Putamen (tissue), 1 donor: Measurements from ENCODE around the gene TJP2.

Experiments
- DNase-seq: peaks from one replicate; pipeline ENCODE4 v3.0.0-alpha.2; 2016; ENCODE audit warnings: low spot score

TJP2 gene

GRCh38 chr9:69173891-69174615, at the start of gene TJP2:
TJP2 (plus strand) TSS chr9:69174277; CDS start chr9:69174373, 96 bp downstream.
- peak; percentile 70 for DNase-seq

DNA sequence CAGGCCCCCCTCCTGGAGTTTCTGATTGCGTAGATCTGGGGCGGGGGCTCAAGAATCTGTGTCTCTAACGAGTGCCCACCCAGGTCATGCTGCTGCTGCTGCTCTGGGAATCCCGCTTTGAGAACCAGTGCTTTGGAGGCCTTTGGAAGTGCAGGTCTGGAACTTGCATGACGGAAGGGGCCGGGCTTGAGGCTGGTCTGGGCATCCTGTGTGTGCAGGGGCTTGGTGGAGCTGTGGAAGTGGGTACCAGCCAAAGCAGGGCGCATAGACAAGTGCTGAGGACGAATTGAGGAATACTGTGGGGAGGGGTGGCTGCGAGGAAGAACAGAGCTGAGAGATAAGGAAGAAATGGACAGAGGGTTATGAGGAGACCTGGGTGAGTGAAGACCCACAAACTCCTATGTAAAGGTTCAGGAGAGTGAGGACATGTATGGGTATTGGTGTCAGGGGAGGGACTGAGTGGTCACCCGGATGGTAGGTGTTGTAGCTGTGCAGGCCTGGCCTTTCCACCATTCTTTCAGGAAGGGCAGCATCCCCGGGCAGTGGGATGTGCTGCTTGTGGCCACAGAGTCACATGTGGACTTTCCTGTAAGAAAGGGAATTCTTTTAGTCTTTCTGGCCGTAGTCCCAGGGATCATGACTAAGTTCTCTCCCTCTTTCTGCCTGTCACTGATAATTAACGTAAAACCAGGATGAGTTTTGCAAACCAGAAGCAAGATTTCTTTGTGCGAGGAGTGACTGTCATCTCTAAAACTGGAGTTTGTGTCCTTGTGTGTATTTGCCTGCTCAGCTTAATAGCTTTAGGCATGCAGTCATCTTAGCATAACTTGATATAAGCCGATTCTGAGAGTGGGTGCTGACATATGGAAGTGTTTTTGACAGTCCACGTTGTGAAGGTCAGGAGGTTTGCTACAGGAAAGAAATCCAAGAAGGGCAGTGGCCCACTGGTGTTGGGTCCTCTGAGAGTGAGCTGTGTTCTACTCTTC, 43.3 kb upstream of the TJP2 start:
- no peak for DNase-seq

- DNase-seq, result no peak
These were observed 42.4 kb upstream of the TJP2 start for GRCh38 chr9:69131682-69132081.

- DNase-seq, result no peak
These were observed 41.7 kb upstream of the TJP2 start for GRCh38 chr9:69132361-69132760.

GRCh38 chr9:69134412-69134811, 39.7 kb upstream of the TJP2 start:
- no peak for DNase-seq

- DNase-seq, result no peak
These were observed 37.9 kb upstream of the TJP2 start for GRCh38 chr9:69136185-69136584.

DNA sequence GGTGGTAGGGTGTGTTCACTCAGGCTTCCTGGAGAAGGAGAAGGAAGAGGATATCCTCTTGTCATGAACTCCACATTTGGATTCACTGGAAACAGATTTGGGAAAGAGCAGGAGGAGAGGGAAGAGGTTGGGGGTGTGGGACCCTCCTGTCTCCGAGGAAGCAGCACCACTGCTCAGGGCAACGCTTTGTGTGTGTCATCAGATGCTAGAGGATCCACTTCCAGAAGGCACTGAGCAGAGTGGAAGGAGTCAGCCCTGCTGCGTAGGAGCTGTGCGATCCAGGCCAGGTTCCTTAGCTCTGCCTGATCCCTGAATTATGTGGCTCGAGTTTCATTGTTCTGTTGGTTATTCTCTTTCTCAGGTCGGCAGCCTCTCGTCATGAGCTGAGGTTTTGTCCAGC, 37.3 kb upstream of the TJP2 start:
- DNase-seq, result no peak

GRCh38 chr9:69137311-69137710, 36.8 kb upstream of the TJP2 start:
- no peak for DNase-seq

- no peak for DNase-seq
These were observed 34.5 kb upstream of the TJP2 start for GRCh38 chr9:69139596-69139995.

- no peak for DNase-seq
These were observed 33.8 kb upstream of the TJP2 start for GRCh38 chr9:69140123-69140735.

DNA sequence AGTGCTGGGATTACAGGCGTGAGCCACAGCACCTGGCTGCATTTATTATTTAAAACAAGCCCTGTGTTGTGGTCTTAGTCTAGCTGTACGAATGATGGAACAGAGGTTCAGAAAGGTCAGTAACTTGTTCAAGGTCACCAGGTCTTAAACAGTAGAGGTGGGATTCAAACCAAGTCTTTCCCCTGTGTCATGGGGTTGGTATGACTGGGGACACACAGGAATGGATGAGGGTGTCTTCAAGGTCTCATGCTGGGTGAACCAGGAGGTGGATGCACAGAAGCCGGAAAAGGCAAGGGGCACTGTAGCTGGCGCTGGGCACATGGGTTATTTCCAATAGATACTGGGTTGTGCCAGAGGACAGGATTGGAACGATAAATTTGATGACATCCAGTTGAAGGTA, 32.2 kb upstream of the TJP2 start:
- no peak for DNase-seq

DNA sequence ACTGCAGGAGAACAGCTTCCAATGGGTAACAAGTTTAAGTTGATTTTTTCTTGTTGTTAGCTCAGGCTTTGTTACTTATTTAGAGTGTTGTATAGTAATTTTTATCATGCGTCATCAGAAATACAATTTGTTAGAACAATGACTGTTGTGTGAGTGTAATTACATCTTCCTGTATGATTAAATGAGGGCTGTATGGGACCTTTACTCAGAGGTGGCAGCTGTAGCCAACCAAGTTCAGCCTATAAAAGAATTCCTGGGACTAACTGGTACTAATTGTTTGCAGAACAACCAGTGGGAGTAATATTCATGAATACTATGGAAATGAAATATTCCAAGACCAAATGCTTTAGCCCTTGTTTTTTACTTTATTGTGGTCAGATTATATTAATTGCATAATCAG, 30.8 kb upstream of the TJP2 start:
- DNase-seq, result no peak

DNA sequence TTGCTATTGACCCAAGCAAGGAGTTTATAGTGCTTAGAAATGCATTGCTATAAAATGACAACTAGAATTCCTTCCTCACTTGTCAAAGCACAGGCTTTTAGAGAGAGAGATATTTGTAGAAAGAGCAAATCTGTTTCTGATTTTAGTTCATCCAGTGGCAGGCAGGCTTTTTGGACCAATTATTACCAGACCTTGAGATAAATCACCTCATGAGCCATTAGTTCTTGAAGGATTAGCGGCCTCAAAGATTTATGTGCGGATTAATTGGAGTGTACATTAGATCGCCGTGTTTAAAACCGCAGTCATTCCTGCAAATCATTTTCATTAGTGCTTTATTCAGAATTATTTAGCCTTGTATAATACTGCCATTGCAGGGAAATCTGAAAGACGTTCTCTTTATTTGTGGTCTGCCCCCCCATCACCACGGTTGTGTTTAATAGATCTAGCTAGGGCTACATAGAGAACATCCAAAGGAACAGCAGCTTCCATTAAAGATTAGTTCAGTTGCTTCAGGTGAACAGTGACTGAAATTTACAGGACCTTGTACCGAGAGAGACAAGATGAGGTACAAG, 28.8 kb upstream of the TJP2 start:
- DNase-seq, result no peak

GRCh38 chr9:69147041-69147834, 26.8 kb upstream of the TJP2 start:
- no peak for DNase-seq

DNA sequence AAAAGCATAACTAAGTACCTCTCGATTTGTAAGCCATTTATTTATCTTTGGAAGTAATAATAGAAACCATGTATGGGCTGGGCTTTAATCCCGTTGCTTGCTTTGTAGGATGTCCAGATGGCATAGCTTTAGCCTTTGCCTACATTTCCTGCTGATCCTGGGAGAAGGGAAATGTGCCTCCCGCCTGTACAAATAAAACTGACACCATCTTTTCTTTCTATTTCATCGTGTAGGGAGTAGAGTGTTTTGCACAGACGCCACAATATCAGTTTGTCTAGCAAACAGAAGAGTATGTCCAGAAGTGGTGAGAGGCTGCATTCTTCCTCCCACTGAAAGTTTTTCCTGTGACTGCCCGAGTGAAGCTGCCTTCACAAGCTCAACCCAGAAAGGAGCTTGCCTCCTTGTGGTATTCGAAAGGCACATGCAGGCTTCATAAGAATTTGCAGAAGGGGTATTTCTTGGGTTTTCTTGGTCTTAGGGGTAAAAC, 24.7 kb upstream of the TJP2 start:
- DNase-seq, result peak; percentile 23

GRCh38 chr9:69151506-69151905, 22.6 kb upstream of the TJP2 start:
- DNase-seq, result no peak

GRCh38 chr9:69153707-69154521, 20.2 kb upstream of the TJP2 start:
- DNase-seq, result no peak

DNA sequence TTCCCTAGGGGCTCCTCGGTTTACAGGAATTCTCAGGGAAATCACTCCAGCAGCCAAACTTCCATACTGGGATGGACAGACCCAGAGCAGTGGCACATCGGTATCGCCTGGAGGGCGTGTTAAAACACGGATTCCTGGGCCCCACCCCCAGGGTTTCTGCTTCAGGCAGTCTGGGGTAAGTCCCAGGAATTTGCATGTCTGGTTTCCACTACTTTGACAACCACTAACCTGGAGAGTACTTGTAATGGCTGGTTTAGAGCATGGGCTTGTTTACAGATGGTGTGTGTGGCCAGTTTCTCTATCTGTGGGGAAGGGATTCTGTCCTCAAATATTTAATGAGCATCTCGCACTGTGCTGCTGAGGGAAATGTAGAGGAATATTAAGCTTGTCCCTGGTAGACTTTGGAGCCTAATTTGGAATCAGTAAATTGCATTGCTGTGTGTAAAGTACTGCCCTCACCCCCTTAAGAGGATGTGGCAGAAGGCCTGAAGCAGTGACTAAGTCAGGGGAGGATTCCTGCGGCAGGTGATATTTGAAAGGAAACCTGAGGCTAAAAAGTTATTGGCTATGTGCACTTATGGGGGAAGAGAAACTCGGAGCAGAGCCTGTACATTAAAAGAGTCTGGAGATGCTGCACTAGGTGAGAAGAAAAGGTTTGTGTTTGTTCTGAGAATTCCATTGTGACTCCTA, 18.6 kb upstream of the TJP2 start:
- DNase-seq, result no peak

DNA sequence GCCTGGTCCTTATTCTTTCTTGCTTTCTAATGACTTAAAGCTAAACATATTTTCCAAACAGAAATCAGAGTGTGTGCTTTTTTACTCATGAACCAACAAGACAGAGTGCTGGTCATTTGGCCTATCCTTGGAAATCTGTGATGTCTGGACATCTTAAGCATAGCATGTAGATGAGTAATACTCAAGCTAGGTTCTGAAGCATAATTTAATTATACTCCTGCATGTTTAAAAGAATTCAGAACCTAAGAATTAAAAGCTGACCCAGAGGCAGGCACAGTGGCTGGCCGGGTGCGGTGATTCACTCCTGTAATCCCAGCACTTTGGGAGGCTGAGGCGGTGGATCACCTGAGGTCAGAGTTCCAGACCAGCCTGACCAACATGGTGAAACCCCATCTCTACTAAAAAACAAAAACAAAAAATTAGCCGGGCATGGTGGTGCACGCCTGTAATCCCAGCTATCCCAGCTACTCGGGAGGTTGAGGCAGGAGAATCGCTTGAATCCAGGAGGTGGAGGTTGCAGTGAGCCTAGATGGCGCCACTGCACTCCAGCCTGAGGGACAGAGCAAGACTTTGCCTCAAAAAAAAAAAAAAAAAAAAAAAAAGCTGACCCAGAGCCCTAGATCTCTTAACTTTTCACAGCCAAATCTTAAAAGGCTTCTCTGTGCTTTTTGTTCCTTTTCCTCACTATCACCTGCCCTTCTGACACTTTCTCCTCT, 16.2 kb upstream of the TJP2 start:
- no peak for DNase-seq
